BLaER1 treated with 17β-estradiol and CSF1 and Interleukin-3, amounts not matched to agents 10 nM and 100 nM (cell line): ENCODE data around the gene ODF2.
"Not testable (repeated sequence)": the region's sequence is repeated elsewhere in the genome, so short reads cannot be mapped to it uniquely, and the experiment has no call there.

Experiments
- H3K27ac ChIP-seq, 11 experiments: shearing (Covaris generic); formaldehyde crosslinking; 2 replicates each; pipeline ENCODE4 v1.8.1; 2022
- H3K27me3 ChIP-seq, 11 experiments: shearing (Covaris generic); formaldehyde crosslinking; 2 replicates each; pipeline ENCODE4 v1.8.1; 2022
- H3K36me3 ChIP-seq, 11 experiments: shearing (Covaris generic); formaldehyde crosslinking; 2 replicates each; pipeline ENCODE4 v1.8.1; 2022
- H3K4me1 ChIP-seq, 10 experiments: shearing (Covaris generic); formaldehyde crosslinking; 2 replicates each; pipeline ENCODE4 v1.8.1; 2022
- H3K4me2 ChIP-seq, 11 experiments: shearing (Covaris generic); formaldehyde crosslinking; 2 replicates each; pipeline ENCODE4 v1.8.1; 2022
- H3K4me3 ChIP-seq, 10 experiments: shearing (Covaris generic); formaldehyde crosslinking; 2 replicates each; pipeline ENCODE4 v1.8.1; 2022
- H3K9ac ChIP-seq, 11 experiments: shearing (Covaris generic); formaldehyde crosslinking; 2 replicates each; pipeline ENCODE4 v1.8.1; 2022
- H3K9me3 ChIP-seq, 11 experiments: shearing (Covaris generic); formaldehyde crosslinking; replicated peaks in 1 of 11; 2 replicates each; pipeline ENCODE4 v1.8.1; 2022
- H4K20me1 ChIP-seq, 11 experiments: shearing (Covaris generic); formaldehyde crosslinking; 2 replicates each; pipeline ENCODE4 v1.8.1; 2022
- Cebpa-rat ChIP-seq, 11 experiments: shearing (Covaris generic); IDR thresholded peaks; 2 replicates each; pipeline ENCODE4 v1.8.1; 2022

Gene ODF2

GRCh38 chr9:128434340-128434739 is 21.5 kb upstream of the ODF2 start:
- no peak overlapping the region for H3K27ac ChIP-seq
- no peak overlapping the region for H3K4me2 ChIP-seq
- H3K27me3 ChIP-seq: no peaks in the 10 kb centered on the region
- no peaks in the 10 kb centered on the region for H3K9me3 ChIP-seq
- H3K36me3 ChIP-seq: peaks cover 4 to 54% (median 27%) of the 10 kb centered on the region in 11 experiments; a peak in 18 of 22 replicates
- peaks cover 0 to 7% (median 0%) of the 10 kb centered on the region in 11 experiments; a peak in 1 of 22 replicates for H4K20me1 ChIP-seq
- peaks cover 11 to 21% (median 14%) of the 10 kb centered on the region in 10 experiments for H3K4me1 ChIP-seq
- H3K4me3 ChIP-seq: no peak overlapping the region
- H3K9ac ChIP-seq: no peak overlapping the region
- TF ChIP-seq Cebpa-rat (IDR thresholded peaks at IDR 0.05): no peak

- Histone ChIP-seq H3K36me3 (peaks cover 4 to 42% (median 17%) of the 10 kb centered on the region in 11 experiments; a peak in 17 of 22 replicates), H3K4me2 (no peak overlapping the region), H3K27ac (no peak overlapping the region), H4K20me1 (peaks cover 0 to 7% (median 0%) of the 10 kb centered on the region in 11 experiments; a peak in 1 of 22 replicates), H3K27me3 (no peaks in the 10 kb centered on the region), H3K9me3 (no peaks in the 10 kb centered on the region), H3K4me1 (peaks cover 11 to 24% (median 17%) of the 10 kb centered on the region in 10 experiments), H3K4me3 (no peak overlapping the region), H3K9ac (no peak overlapping the region)
- no peak for TF ChIP-seq Cebpa-rat (IDR thresholded peaks at IDR 0.05)
These were observed 20.2 kb upstream of the ODF2 start for GRCh38 chr9:128435611-128436010.

- H3K27ac ChIP-seq: peak overlapping the region in 9 of 11 experiments; percentile 41 to 79 (median 67); a peak in 18 of 22 replicates
- no peaks in the 10 kb centered on the region for H3K27me3 ChIP-seq
- peaks cover 0 to 27% (median 5%) of the 10 kb centered on the region in 11 experiments; a peak in 11 of 22 replicates for H3K36me3 ChIP-seq
- H4K20me1 ChIP-seq: peaks cover 0 to 7% (median 0%) of the 10 kb centered on the region in 11 experiments; a peak in 1 of 22 replicates
- TF ChIP-seq Cebpa-rat (IDR thresholded peaks at IDR 0.05): no peak
- no peaks in the 10 kb centered on the region for H3K9me3 ChIP-seq
- peaks cover 11 to 28% (median 17%) of the 10 kb centered on the region in 10 experiments for H3K4me1 ChIP-seq
- H3K4me2 ChIP-seq: peak overlapping the region; percentile 58 to 96 (median 84)
- H3K9ac ChIP-seq: peak overlapping the region in 9 of 11 experiments; percentile 31 to 70 (median 50); a peak in 15 of 22 replicates
- peak overlapping the region in 1 of 10 experiments; percentile 15; a peak in 1 of 20 replicates for H3K4me3 ChIP-seq
These were observed 17.3 kb upstream of the ODF2 start for GRCh38 chr9:128438343-128439109.

- H3K27me3 ChIP-seq: no peaks in the 10 kb centered on the region
- H3K9me3 ChIP-seq: no peaks in the 10 kb centered on the region
- H3K4me3 ChIP-seq: peak overlapping the region in 1 of 10 experiments; percentile 15; a peak in 1 of 20 replicates
- H3K27ac ChIP-seq: peak overlapping the region in 9 of 11 experiments; percentile 41 to 79 (median 67); a peak in 18 of 22 replicates
- H3K36me3 ChIP-seq: peaks cover 0 to 19% (median 5%) of the 10 kb centered on the region in 11 experiments; a peak in 11 of 22 replicates
- TF ChIP-seq Cebpa-rat (IDR thresholded peaks at IDR 0.05): no peak
- H3K9ac ChIP-seq: peak overlapping the region in 9 of 11 experiments; percentile 31 to 70 (median 50); a peak in 15 of 22 replicates
- H3K4me1 ChIP-seq: peaks cover 11 to 28% (median 17%) of the 10 kb centered on the region in 10 experiments
- peak overlapping the region; percentile 58 to 96 (median 84) for H3K4me2 ChIP-seq
- H4K20me1 ChIP-seq: peaks cover 0 to 3% (median 0%) of the 10 kb centered on the region in 11 experiments; a peak in 1 of 22 replicates
These were observed 16.5 kb upstream of the ODF2 start for GRCh38 chr9:128439273-128439672.

- Histone ChIP-seq H3K27me3 (no peaks in the 10 kb centered on the region), H3K9ac (peak overlapping the region in 1 of 11 experiments; percentile 9; a peak in 2 of 22 replicates), H4K20me1 (no peaks in the 10 kb centered on the region), H3K4me1 (peaks cover 11 to 28% (median 17%) of the 10 kb centered on the region in 10 experiments), H3K27ac (no peak overlapping the region), H3K4me3 (no peak overlapping the region), H3K4me2 (no peak overlapping the region), H3K9me3 (no peaks in the 10 kb centered on the region), H3K36me3 (no peaks in the 10 kb centered on the region)
- TF ChIP-seq Cebpa-rat (IDR thresholded peaks at IDR 0.05): no peak
These were observed 13.7 kb upstream of the ODF2 start for GRCh38 chr9:128442150-128442549.

- H3K27me3 ChIP-seq, H3K4me3 ChIP-seq, H3K9me3 ChIP-seq, H3K4me2 ChIP-seq, H3K4me1 ChIP-seq, H4K20me1 ChIP-seq, H3K36me3 ChIP-seq, H3K27ac ChIP-seq, H3K9ac ChIP-seq: not testable (repeated sequence)
These were observed 9.3 kb upstream of the ODF2 start for GRCh38 chr9:128446505-128446904.

- no peaks in the 10 kb centered on the region for H3K9me3 ChIP-seq
- H3K36me3 ChIP-seq: no peaks in the 10 kb centered on the region
- H3K27me3 ChIP-seq: no peaks in the 10 kb centered on the region
- H3K4me1 ChIP-seq: peaks cover 0 to 7% (median 4%) of the 10 kb centered on the region in 10 experiments; a peak in 14 of 20 replicates
- H3K27ac ChIP-seq: no peak overlapping the region
- H3K4me3 ChIP-seq: no peak overlapping the region
- H3K4me2 ChIP-seq: no peak overlapping the region
- no peak for TF ChIP-seq Cebpa-rat (IDR thresholded peaks at IDR 0.05)
- H3K9ac ChIP-seq: no peak overlapping the region
- H4K20me1 ChIP-seq: no peaks in the 10 kb centered on the region
These were observed 7.1 kb upstream of the ODF2 start for GRCh38 chr9:128448746-128449145.

GRCh38 chr9:128454991-128455390 is 815 bp upstream of the ODF2 start:
- Histone ChIP-seq H3K27ac (peak overlapping the region in 1 of 11 experiments; percentile 99; a peak in 1 of 22 replicates), H3K4me3 (no peak overlapping the region), H3K4me2 (peak overlapping the region in 3 of 11 experiments; percentile 99; a peak in 4 of 22 replicates), H3K9ac (no peak overlapping the region), H3K9me3 (no peaks in the 10 kb centered on the region), H3K36me3 (peaks cover 6 to 18% (median 11%) of the 10 kb centered on the region in 11 experiments), H3K27me3 (no peaks in the 10 kb centered on the region), H3K4me1 (peaks cover 6 to 52% (median 39%) of the 10 kb centered on the region in 10 experiments; a peak in 19 of 20 replicates), H4K20me1 (peaks cover 0 to 34% (median 23%) of the 10 kb centered on the region in 11 experiments; a peak in 16 of 22 replicates)
- TF ChIP-seq Cebpa-rat (IDR thresholded peaks at IDR 0.05): no peak

GRCh38 chr9:128456613-128457061 is 831 bp downstream of the ODF2 start:
- peaks cover 6 to 52% (median 39%) of the 10 kb centered on the region in 10 experiments; a peak in 19 of 20 replicates for H3K4me1 ChIP-seq
- H4K20me1 ChIP-seq: peaks cover 0 to 38% (median 26%) of the 10 kb centered on the region in 11 experiments; a peak in 16 of 22 replicates
- TF ChIP-seq Cebpa-rat (IDR thresholded peaks at IDR 0.05): no peak
- no peaks in the 10 kb centered on the region for H3K9me3 ChIP-seq
- peak overlapping the region in 10 of 11 experiments; percentile 85 to 99 (median 94); a peak in 20 of 22 replicates for H3K27ac ChIP-seq
- peaks cover 19 to 35% (median 28%) of the 10 kb centered on the region in 11 experiments for H3K36me3 ChIP-seq
- no peaks in the 10 kb centered on the region for H3K27me3 ChIP-seq
- H3K4me3 ChIP-seq: peak overlapping the region; percentile 81 to 99 (median 94)
- H3K4me2 ChIP-seq: peak overlapping the region; percentile 92 to 100 (median 99)
- H3K9ac ChIP-seq: peak overlapping the region; percentile 75 to 98 (median 93)
